LNCAP (cell line): ENCODE data around the gene WDR31.
A peak's percentile ranks its signal among the peaks of the same experiment; 100 is the strongest.

Experiments
- CTCF ChIP-seq: fragments of 450-650 bp; IDR thresholded peaks from 2 replicates; pipeline ENCODE4 v1.5.1; 2017; ENCODE audit warnings: mild to moderate bottlenecking

Gene WDR31

GRCh38 chr9:113313261-113313660 lies 26.8 kb downstream of the WDR31 start:
- no peak for TF ChIP-seq CTCF

- no peak for TF ChIP-seq CTCF
Measured at GRCh38 chr9:113311961-113312360, 28.1 kb downstream of the WDR31 start.

GRCh38 chr9:113310538-113310937 lies 29.5 kb downstream of the WDR31 start:
- no peak for TF ChIP-seq CTCF

GRCh38 chr9:113309204-113309813 lies 30.8 kb downstream of the WDR31 start:
- TF ChIP-seq CTCF: peak; percentile 88

- no peak for TF ChIP-seq CTCF
Measured at GRCh38 chr9:113307396-113307975, 32.6 kb downstream of the WDR31 start.

- no peak for TF ChIP-seq CTCF
Measured at GRCh38 chr9:113306566-113306965, 33.5 kb downstream of the WDR31 start.

GRCh38 chr9:113302792-113303418 lies 37.2 kb downstream of the WDR31 start, which contains the start of gene RNF183:
TSS of gene RNF183 (minus strand) at chr9:113303376. CDS start at chr9:113298184, 5,192 bp downstream.
- no peak for TF ChIP-seq CTCF
